Subcutaneous adipose tissue (tissue), 4 donors: Measurements from ENCODE around the gene MATR3. TPM values are rescaled to one million over a fixed set of nuclear protein-coding genes. Genes with fewer than 3 reads are reported as not detected.

Experiments used
- total RNA-seq, 4 donors: library from RNA; depleted of rRNA; stranded (reverse); fragments of >200 nt; gene quantifications; one replicate each; pipeline ENCODE4 v1.1.0, GENCODE V29; 2016
- TF ChIP-seq, protein P1 (sequence below): fragments of 450-650 bp; IDR thresholded peaks from one replicate; pipeline ENCODE4 v1.5.1; 2016; ENCODE audit warnings: low read depth, mild to moderate bottlenecking, control low read depth, antibody characterized with exemption, moderate library complexity

The MATR3 gene
- total RNA-seq, 4 donors from 2014 or later = 220 to 244 (median 234) TPM

DNA sequence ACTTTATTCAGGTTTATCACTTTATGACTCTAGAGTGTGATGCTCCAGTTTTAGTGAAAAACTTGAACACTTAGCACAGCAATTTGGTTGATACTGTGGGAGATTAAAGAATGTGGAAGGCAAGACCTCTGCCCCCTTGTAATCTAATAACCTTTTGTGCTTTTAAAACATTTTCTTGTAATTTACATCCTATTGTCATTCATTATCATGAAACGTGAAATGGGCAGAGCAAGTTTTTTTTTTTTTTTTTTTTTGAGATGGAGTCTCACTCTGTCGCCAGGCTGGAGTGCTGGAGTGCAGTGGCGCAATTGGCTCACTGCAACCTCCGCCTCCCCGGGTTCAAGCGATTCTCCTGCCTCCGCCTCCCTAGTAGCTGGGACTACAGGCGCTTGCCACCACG, 49.9 kb downstream of the MATR3 start:
- TF ChIP-seq, protein P1, sequence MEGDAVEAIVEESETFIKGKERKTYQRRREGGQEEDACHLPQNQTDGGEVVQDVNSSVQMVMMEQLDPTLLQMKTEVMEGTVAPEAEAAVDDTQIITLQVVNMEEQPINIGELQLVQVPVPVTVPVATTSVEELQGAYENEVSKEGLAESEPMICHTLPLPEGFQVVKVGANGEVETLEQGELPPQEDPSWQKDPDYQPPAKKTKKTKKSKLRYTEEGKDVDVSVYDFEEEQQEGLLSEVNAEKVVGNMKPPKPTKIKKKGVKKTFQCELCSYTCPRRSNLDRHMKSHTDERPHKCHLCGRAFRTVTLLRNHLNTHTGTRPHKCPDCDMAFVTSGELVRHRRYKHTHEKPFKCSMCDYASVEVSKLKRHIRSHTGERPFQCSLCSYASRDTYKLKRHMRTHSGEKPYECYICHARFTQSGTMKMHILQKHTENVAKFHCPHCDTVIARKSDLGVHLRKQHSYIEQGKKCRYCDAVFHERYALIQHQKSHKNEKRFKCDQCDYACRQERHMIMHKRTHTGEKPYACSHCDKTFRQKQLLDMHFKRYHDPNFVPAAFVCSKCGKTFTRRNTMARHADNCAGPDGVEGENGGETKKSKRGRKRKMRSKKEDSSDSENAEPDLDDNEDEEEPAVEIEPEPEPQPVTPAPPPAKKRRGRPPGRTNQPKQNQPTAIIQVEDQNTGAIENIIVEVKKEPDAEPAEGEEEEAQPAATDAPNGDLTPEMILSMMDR = no peak

DNA sequence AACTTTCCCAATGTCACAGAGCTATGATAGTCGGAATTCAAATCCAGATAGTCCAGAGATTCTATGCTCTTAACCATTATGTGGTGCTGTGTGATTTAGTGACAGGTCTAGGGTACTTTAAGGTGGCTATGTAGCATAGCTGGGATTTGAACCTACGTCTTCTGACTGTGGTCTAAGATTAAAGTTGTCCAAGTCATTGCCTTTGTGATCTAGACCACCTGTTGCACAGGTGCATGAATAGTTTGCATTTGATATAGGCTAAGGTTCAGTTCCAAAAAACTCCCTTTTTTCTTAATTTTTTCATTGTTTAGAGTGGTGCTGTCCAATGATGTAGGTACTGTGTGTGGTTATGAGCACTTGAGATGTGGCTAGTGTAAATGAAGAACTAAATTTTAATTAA, 50.6 kb downstream of the MATR3 start:
- TF ChIP-seq, protein P1 = no peak

DNA sequence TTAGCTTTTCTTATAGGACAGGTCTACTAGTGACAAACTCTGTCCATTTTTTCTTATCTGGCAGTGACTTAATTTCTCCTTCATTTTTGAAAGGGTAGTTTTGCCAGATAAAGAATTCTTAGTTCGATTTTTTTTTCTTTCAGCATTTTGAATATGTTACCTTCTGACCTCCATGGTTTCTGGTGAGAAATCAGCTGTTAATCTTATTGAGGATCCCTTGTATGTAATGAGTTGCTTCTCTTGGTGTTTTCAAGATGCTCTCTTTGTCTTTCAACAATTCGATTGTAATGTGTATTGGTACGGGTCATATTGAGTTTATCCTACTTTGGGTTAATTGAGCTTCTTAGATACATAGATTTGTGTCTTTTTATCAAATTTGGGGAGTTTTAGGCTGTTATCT, 60.6 kb downstream of the MATR3 start:
- TF ChIP-seq, protein P1 = no peak

DNA sequence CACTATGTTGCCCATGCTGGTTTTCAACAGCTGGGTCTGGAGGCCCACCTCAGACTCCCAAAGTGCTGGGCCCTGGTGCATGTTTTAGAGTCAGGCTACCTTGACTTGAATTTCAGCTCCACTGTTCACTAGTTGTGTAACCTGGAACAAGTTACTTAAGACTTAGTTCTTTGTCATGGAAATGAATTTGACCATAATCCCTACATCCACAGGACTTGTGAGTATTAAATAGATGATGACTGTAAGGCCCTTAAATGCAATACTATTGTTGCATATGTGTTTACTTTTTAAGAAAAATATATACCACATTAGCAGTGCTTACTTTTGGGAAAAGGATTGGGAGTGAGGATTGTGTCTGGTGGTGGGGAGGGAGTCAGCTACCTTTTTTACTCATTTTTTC, 64.5 kb downstream of the MATR3 start:
- TF ChIP-seq, protein P1 = no peak

DNA sequence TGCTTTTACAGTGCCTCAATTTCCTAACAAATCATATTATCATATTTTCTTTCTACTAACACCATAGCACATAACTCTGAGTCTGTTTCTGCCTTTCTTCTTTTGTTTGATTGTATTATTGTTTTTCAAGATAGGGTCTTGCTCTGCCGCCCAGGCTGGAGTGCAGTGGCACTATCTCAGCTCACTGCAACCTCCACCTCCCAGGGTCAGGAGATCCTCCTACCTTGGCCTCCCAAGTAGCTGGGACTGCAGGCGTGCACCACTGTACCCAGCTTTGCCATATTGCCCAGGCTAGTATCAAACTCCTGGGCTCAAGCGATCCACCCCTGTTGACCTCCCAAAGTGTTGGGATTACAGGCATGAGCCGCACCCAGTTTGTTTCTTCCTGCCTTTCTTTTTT, 66.8 kb downstream of the MATR3 start:
- TF ChIP-seq, protein P1 = no peak

DNA sequence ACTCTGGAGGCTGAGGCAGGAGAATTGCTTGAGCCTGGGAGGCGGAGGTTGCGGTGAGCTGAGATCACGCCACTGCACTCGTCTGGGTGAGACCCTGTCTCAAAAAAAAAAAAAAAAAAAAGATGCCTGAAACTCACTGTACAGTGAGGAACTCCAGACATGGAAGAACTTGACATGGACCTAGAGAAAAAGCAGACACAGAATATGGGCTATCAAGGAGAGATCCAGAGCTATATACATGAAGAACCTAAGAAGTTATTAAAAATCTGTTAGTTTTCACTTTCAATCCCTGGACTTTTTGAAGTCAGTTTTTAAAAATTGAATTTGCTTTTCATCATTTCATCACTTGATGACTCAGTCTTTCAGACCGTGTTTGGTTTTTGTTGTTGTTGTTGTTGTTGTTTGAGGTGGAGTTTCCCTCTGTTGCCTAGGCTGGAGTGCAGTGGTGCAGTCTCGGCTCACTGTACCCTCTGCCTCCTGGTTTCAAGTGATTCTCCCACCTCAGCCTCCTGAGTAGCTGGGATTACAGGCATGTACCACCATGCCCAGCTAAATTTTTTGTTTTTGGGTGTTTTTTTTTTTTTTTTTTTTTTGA, 68.4 kb downstream of the MATR3 start:
- TF ChIP-seq, protein P1 = no peak

DNA sequence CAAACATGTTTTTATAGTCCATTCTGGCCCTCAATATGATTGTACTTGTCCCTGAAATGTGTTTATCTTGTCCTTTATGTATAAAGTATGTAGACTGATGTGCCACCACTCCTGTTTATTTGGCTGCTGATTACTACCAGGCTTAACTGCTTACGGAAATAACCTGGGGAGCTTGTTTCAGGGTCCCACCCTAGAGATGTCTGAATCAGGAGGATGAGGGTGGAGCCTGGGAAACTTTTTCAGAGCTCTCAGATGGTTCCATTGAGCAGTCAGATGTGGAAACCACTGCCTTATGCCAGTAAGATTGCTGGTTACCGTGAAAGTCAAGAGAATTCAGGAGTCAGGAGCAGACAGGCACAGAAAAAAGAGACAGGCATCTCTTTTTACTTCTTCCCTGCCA, 70.4 kb downstream of the MATR3 start:
- TF ChIP-seq, protein P1 = no peak
